Measurements from ENCODE around the gene MITD1. TPM values are rescaled to one million over a fixed set of nuclear protein-coding genes. Genes with fewer than 3 reads are reported as not detected.

MITD1 gene
- total and polyA plus RNA-seq, 2 of the 13 experiments (the other 11 are each of a cell fraction or from before 2014, with no cell fraction given) = 17.8 to 43.7 TPM

GRCh38 chr2:99140860-99141109 is 40.1 kb downstream of the MITD1 start (continued):
- no peak for TF ChIP-seq GMEB1 (CRISPR knock-in tag; IDR thresholded peaks at IDR 0.05; ENCODE audit: borderline replicate concordance)
- no peak for TF ChIP-seq CREM (IDR thresholded peaks at IDR 0.05)
- no peak for TF ChIP-seq CREM (CRISPR knock-in tag; IDR thresholded peaks at IDR 0.05)
- no peak for TF ChIP-seq ZKSCAN8 (CRISPR knock-in tag; IDR thresholded peaks at IDR 0.05; ENCODE audit: borderline replicate concordance)
- peak; percentile 84 for TF ChIP-seq ZNF564 (CRISPR knock-in tag; IDR thresholded peaks at IDR 0.05)
- no peak for TF ChIP-seq SCMH1 (CRISPR knock-in tag; IDR thresholded peaks at IDR 0.05; ENCODE audit: borderline replicate concordance)
- no peak for TF ChIP-seq MXD4 (CRISPR knock-in tag; IDR thresholded peaks at IDR 0.05)
- TF ChIP-seq FOXA1 (IDR thresholded peaks at IDR 0.05) = no peak
- TF ChIP-seq FOXA1 (CRISPR knock-in tag; IDR thresholded peaks at IDR 0.05) = no peak
- TF ChIP-seq ARNTL (CRISPR knock-in tag; IDR thresholded peaks at IDR 0.05) = peak; percentile 42
- TF ChIP-seq ZNF383 (CRISPR knock-in tag; IDR thresholded peaks at IDR 0.05; ENCODE audit: borderline replicate concordance) = no peak
- TF ChIP-seq AKNA (CRISPR knock-in tag; IDR thresholded peaks at IDR 0.05; ENCODE audit: borderline replicate concordance) = no peak
- no peak for TF ChIP-seq POLR2A (IDR thresholded peaks at IDR 0.05; ENCODE audit: insufficient read depth in 1 of 2, low read depth in 2 of 2, low read length in 2 of 2)
- TF ChIP-seq NFATC3 (CRISPR knock-in tag; IDR thresholded peaks at IDR 0.05) = no peak
- no peak for TF ChIP-seq MAFK (conservative IDR thresholded peaks at IDR 0.05 in 1 of 2, IDR thresholded peaks at IDR 0.05 in 1 of 2; ENCODE audit: low read length in 2 of 2)
- 0 out of 2 replicates have a peak, but pooled peaks have one; percentile 41 for TF ChIP-seq ZNF205 (CRISPR knock-in tag; IDR thresholded peaks at IDR 0.05)
- TF ChIP-seq HOXA9 (CRISPR knock-in tag; IDR thresholded peaks at IDR 0.05; ENCODE audit: borderline replicate concordance) = no peak
- no peak for TF ChIP-seq ZNF770 (CRISPR knock-in tag; IDR thresholded peaks at IDR 0.05)
- peak; percentile 96 for TF ChIP-seq ZXDC (CRISPR knock-in tag; IDR thresholded peaks at IDR 0.05)
- TF ChIP-seq SIX1 (CRISPR knock-in tag; IDR thresholded peaks at IDR 0.05; ENCODE audit: borderline replicate concordance) = no peak; the same call in 1 of the 2 replicates
- TF ChIP-seq NAIF1 (CRISPR knock-in tag; IDR thresholded peaks at IDR 0.05; ENCODE audit: borderline replicate concordance) = peak; percentile 80; the same call in 1 of the 2 replicates
- TF ChIP-seq NR2F6 (IDR thresholded peaks at IDR 0.05) = no peak
- no peak for TF ChIP-seq NR2F6 (CRISPR knock-in tag; IDR thresholded peaks at IDR 0.05)

All from HepG2 (cell line).